Stimulated activated CD4-positive, alpha-beta T cell treated with anti-CD3 and anti-CD28 coated beads, Interleukin-2, amount 100 ng/mL, for 48 hours (primary cell): Measurements from ENCODE around the gene ITSN1.
"Not testable (repeated sequence)": the region's sequence is repeated elsewhere in the genome, so short reads cannot be mapped to it uniquely, and the experiment has no call there.

ENCODE experiments used
- DNase-seq, 2 donors: peaks; one replicate each; pipeline ENCODE4 v3.0.0-alpha.2; 2020

The ITSN1 gene

GRCh38 chr21:33901412-33902288 lies 259.3 kb downstream of the ITSN1 start:
- no peak for DNase-seq

GRCh38 chr21:33902349-33902748 lies 260.0 kb downstream of the ITSN1 start:
- no peak for DNase-seq

GRCh38 chr21:33904041-33904440 lies 261.7 kb downstream of the ITSN1 start:
- no peak for DNase-seq

GRCh38 chr21:33908760-33909159 lies 266.5 kb downstream of the ITSN1 start:
- DNase-seq: no peak

- DNase-seq: no peak
Measured at GRCh38 chr21:33909756-33910155, 267.5 kb downstream of the ITSN1 start.

GRCh38 chr21:33914188-33914587 lies 271.9 kb downstream of the ITSN1 start:
- no peak for DNase-seq

GRCh38 chr21:33915368-33916199 lies 273.3 kb downstream of the ITSN1 start, which contains the start of gene ATP5PO:
ATP5PO (minus strand) TSS chr21:33915804; CDS start chr21:33915763, 41 bp downstream.
- DNase-seq: peak; percentile 93 to 94

GRCh38 chr21:33916200-33916567 lies 273.9 kb downstream of the ITSN1 start:
- no peak for DNase-seq

- DNase-seq: no peak
Measured at GRCh38 chr21:33917421-33917820, 275.1 kb downstream of the ITSN1 start.

- peak; percentile 94 to 95 for DNase-seq
Measured at GRCh38 chr21:33924079-33924765, 281.9 kb downstream of the ITSN1 start.

- no peak for DNase-seq
Measured at GRCh38 chr21:33924766-33925100, 282.4 kb downstream of the ITSN1 start.

- DNase-seq: not testable (repeated sequence)
Measured at GRCh38 chr21:33926248-33926647, 283.9 kb downstream of the ITSN1 start.

- DNase-seq: peak in 1 of 2 donors; percentile 48
Measured at GRCh38 chr21:33931052-33931798, 288.9 kb downstream of the ITSN1 start.

- DNase-seq: no peak
Measured at GRCh38 chr21:33931799-33932390, 289.6 kb downstream of the ITSN1 start.

GRCh38 chr21:33932731-33933130 lies 290.4 kb downstream of the ITSN1 start:
- no peak for DNase-seq

GRCh38 chr21:33936301-33937038 lies 294.2 kb downstream of the ITSN1 start:
- DNase-seq: no peak

GRCh38 chr21:33937146-33937545 lies 294.8 kb downstream of the ITSN1 start:
- DNase-seq: no peak

- no peak for DNase-seq
Measured at GRCh38 chr21:33937931-33938339, 295.6 kb downstream of the ITSN1 start.

GRCh38 chr21:33938381-33938780 lies 296.1 kb downstream of the ITSN1 start:
- DNase-seq: no peak

GRCh38 chr21:33939226-33939625 lies 296.9 kb downstream of the ITSN1 start:
- no peak for DNase-seq

- DNase-seq: no peak
Measured at GRCh38 chr21:33940164-33940880, 298.0 kb downstream of the ITSN1 start.
